Inflammatory macrophage treated with lipopolysaccharide for 4 hours (primary cell): ENCODE results near the gene TM2D3.

ENCODE experiments used
- DNase-seq: peaks from one replicate; pipeline ENCODE4 v3.0.0-alpha.2; 2020

Gene TM2D3

GRCh38 chr15:101620671-101621070 is 31.5 kb downstream of the TM2D3 start:
- no peak for DNase-seq

- no peak for DNase-seq
Observed at GRCh38 chr15:101619615-101619865, 32.6 kb downstream of the TM2D3 start.

- DNase-seq = no peak
Observed at GRCh38 chr15:101618851-101619614, 33.1 kb downstream of the TM2D3 start.

GRCh38 chr15:101618076-101618475 is 34.1 kb downstream of the TM2D3 start:
- DNase-seq = no peak

- no peak for DNase-seq
Observed at GRCh38 chr15:101617390-101617965, 34.7 kb downstream of the TM2D3 start.

- DNase-seq = no peak
Observed at GRCh38 chr15:101615986-101616848, 36.0 kb downstream of the TM2D3 start.

- DNase-seq = no peak
Observed at GRCh38 chr15:101615414-101615985, 36.7 kb downstream of the TM2D3 start.

GRCh38 chr15:101614761-101615160 is 37.4 kb downstream of the TM2D3 start:
- no peak for DNase-seq

GRCh38 chr15:101614001-101614585 is 38.1 kb downstream of the TM2D3 start:
- DNase-seq = no peak

GRCh38 chr15:101613130-101614000 is 38.8 kb downstream of the TM2D3 start:
- DNase-seq = no peak

GRCh38 chr15:101612676-101613075 is 39.5 kb downstream of the TM2D3 start:
- DNase-seq = no peak

- no peak for DNase-seq
Observed at GRCh38 chr15:101611580-101612299, 40.4 kb downstream of the TM2D3 start.

- no peak for DNase-seq
Observed at GRCh38 chr15:101611007-101611406, 41.2 kb downstream of the TM2D3 start.

GRCh38 chr15:101610611-101611000 is 41.6 kb downstream of the TM2D3 start:
- DNase-seq = no peak

GRCh38 chr15:101609742-101610610 is 42.2 kb downstream of the TM2D3 start:
- no peak for DNase-seq

- no peak for DNase-seq
Observed at GRCh38 chr15:101608201-101608600, 44.0 kb downstream of the TM2D3 start.

GRCh38 chr15:101607108-101607507 is 45.1 kb downstream of the TM2D3 start:
- no peak for DNase-seq

- no peak for DNase-seq
Observed at GRCh38 chr15:101604124-101604874, 47.9 kb downstream of the TM2D3 start.

GRCh38 chr15:101602801-101603200 is 49.4 kb downstream of the TM2D3 start:
- no peak for DNase-seq

GRCh38 chr15:101600035-101600434 is 52.1 kb downstream of the TM2D3 start:
- DNase-seq = no peak
